A673 (cell line): ENCODE data around the gene CHMP1A.

Source experiments
- EZH2 ChIP-seq: fragments of 200-600 bp; sonication (generic); IDR thresholded peaks from 2 replicates; pipeline ENCODE4 v1.6.1; 2017; ENCODE audit warnings: borderline replicate concordance, low read depth, mild to moderate bottlenecking, mixed read lengths, antibody characterized with exemption, low read length; ENCODE audit not compliant: poor library complexity, severe bottlenecking
- TF ChIP-seq, protein P1 (sequence below): fragments of 300-800, 200-600 bp; sonication (generic); conservative IDR thresholded peaks from 2 replicates; pipeline ENCODE4 v1.5.1; 2017; ENCODE audit warnings: low read depth, mild to moderate bottlenecking, antibody characterized with exemption, low read length, moderate library complexity, mixed read lengths

DNA sequence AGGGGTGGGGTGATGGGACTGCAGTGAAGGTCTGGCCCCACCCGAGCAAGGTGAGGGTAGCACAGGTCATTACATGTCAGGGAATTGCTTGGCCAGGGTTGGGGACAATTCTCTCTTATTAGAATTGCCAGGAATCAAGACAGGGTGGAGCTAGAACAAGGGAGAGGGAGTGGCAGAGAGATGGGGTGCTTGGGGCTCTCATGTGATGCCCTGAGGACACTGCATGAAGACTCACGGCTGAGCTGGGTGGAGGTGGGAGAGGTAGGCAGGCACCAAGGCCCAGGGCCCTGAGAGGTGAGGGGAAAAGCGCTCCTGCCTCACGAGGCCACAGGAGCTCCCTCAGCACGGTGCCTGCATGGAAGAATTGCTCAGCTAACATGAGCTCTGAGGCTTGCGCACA is 40.5 kb downstream of the CHMP1A start:
- TF ChIP-seq, protein P1, sequence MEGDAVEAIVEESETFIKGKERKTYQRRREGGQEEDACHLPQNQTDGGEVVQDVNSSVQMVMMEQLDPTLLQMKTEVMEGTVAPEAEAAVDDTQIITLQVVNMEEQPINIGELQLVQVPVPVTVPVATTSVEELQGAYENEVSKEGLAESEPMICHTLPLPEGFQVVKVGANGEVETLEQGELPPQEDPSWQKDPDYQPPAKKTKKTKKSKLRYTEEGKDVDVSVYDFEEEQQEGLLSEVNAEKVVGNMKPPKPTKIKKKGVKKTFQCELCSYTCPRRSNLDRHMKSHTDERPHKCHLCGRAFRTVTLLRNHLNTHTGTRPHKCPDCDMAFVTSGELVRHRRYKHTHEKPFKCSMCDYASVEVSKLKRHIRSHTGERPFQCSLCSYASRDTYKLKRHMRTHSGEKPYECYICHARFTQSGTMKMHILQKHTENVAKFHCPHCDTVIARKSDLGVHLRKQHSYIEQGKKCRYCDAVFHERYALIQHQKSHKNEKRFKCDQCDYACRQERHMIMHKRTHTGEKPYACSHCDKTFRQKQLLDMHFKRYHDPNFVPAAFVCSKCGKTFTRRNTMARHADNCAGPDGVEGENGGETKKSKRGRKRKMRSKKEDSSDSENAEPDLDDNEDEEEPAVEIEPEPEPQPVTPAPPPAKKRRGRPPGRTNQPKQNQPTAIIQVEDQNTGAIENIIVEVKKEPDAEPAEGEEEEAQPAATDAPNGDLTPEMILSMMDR, result no peak
- TF ChIP-seq EZH2, result no peak
